ENCODE results near the gene SLC10A3. TPM values are rescaled to one million over a fixed set of nuclear protein-coding genes. Genes with fewer than 3 reads are reported as not detected.

The SLC10A3 gene
- total RNA-seq, 1 experiment from 2014 or later = 13.2 TPM

- no peaks in the 10 kb centered on the region for H3K27me3 ChIP-seq
- no peak for DNase-seq
- H3K27ac ChIP-seq = no peak overlapping the region
- H3K4me1 ChIP-seq = no peaks in the 10 kb centered on the region
- no peak overlapping the region for H3K4me3 ChIP-seq
- no peaks in the 10 kb centered on the region for H3K9me3 ChIP-seq (replicated peaks)
- no peaks in the 10 kb centered on the region for H3K36me3 ChIP-seq
These were observed 9.2 kb downstream of the SLC10A3 start for GRCh38 chrX:154481195-154481594.

GRCh38 chrX:154478728-154479622 lies 11.5 kb downstream of the SLC10A3 start, which contains the start of gene LAGE3:
Gene LAGE3 (minus strand): TSS chrX:154479281. CDS start chrX:154478915, 366 bp downstream.
- Histone ChIP-seq H3K27ac (peak within 1 kb of the TSS; percentile 20; the same call in 1 of the 2 replicates), H3K36me3 (no peaks in the 10 kb centered on the region), H3K9me3 (replicated peaks) (no peaks in the 10 kb centered on the region), H3K4me1 (no peaks in the 10 kb centered on the region), H3K4me3 (peak within 1 kb of the TSS; percentile 60), H3K27me3 (no peaks in the 10 kb centered on the region)
- DNase-seq = peak; percentile 88 to 90

GRCh38 chrX:154477891-154478477 lies 12.4 kb downstream of the SLC10A3 start:
- Histone ChIP-seq H3K36me3 (no peaks in the 10 kb centered on the region), H3K27ac (no peak overlapping the region; the same call in 1 of the 2 replicates), H3K4me1 (no peaks in the 10 kb centered on the region), H3K27me3 (no peaks in the 10 kb centered on the region), H3K4me3 (peak overlapping the region; percentile 60), H3K9me3 (replicated peaks) (no peaks in the 10 kb centered on the region)
- DNase-seq = no peak

- Histone ChIP-seq H3K4me1 (no peaks in the 10 kb centered on the region), H3K36me3 (no peaks in the 10 kb centered on the region), H3K27me3 (no peaks in the 10 kb centered on the region), H3K4me3 (no peak overlapping the region), H3K9me3 (replicated peaks) (no peaks in the 10 kb centered on the region), H3K27ac (no peak overlapping the region)
- DNase-seq = no peak
These were observed 13.6 kb downstream of the SLC10A3 start for GRCh38 chrX:154476821-154477220.

- no peak overlapping the region for H3K4me3 ChIP-seq
- H3K27me3 ChIP-seq = no peaks in the 10 kb centered on the region
- DNase-seq = no peak
- no peaks in the 10 kb centered on the region for H3K36me3 ChIP-seq
- no peaks in the 10 kb centered on the region for H3K9me3 ChIP-seq (replicated peaks)
- no peak overlapping the region for H3K27ac ChIP-seq
- H3K4me1 ChIP-seq = no peaks in the 10 kb centered on the region
These were observed 16.7 kb downstream of the SLC10A3 start for GRCh38 chrX:154473683-154474082.

- DNase-seq = no peak
- H3K4me1 ChIP-seq = no peaks in the 10 kb centered on the region
- H3K27ac ChIP-seq = no peak overlapping the region
- no peaks in the 10 kb centered on the region for H3K36me3 ChIP-seq
- no peaks in the 10 kb centered on the region for H3K9me3 ChIP-seq (replicated peaks)
- no peak overlapping the region for H3K4me3 ChIP-seq
- no peaks in the 10 kb centered on the region for H3K27me3 ChIP-seq
These were observed 17.5 kb downstream of the SLC10A3 start for GRCh38 chrX:154472685-154473632.

- no peaks in the 10 kb centered on the region for H3K27me3 ChIP-seq
- no peak overlapping the region for H3K27ac ChIP-seq
- H3K4me1 ChIP-seq = no peaks in the 10 kb centered on the region
- H3K36me3 ChIP-seq = no peaks in the 10 kb centered on the region
- no peak for DNase-seq
- no peaks in the 10 kb centered on the region for H3K9me3 ChIP-seq (replicated peaks)
- H3K4me3 ChIP-seq = no peak overlapping the region
These were observed 18.4 kb downstream of the SLC10A3 start for GRCh38 chrX:154471839-154472684.

- Histone ChIP-seq H3K27me3 (no peaks in the 10 kb centered on the region), H3K27ac (no peak overlapping the region), H3K4me3 (no peak overlapping the region), H3K4me1 (no peaks in the 10 kb centered on the region), H3K9me3 (replicated peaks) (no peaks in the 10 kb centered on the region), H3K36me3 (no peaks in the 10 kb centered on the region)
- no peak for DNase-seq
These were observed 19.4 kb downstream of the SLC10A3 start for GRCh38 chrX:154470914-154471568.

GRCh38 chrX:154470434-154470833 lies 20.0 kb downstream of the SLC10A3 start:
- DNase-seq = no peak
- Histone ChIP-seq H3K36me3 (no peaks in the 10 kb centered on the region), H3K27me3 (no peaks in the 10 kb centered on the region), H3K9me3 (replicated peaks) (no peaks in the 10 kb centered on the region), H3K4me1 (no peaks in the 10 kb centered on the region), H3K4me3 (no peak overlapping the region), H3K27ac (no peak overlapping the region)

GRCh38 chrX:154469880-154470279 lies 20.5 kb downstream of the SLC10A3 start:
- Histone ChIP-seq H3K27ac (no peak overlapping the region), H3K9me3 (replicated peaks) (no peaks in the 10 kb centered on the region), H3K27me3 (no peaks in the 10 kb centered on the region), H3K4me1 (no peaks in the 10 kb centered on the region), H3K36me3 (no peaks in the 10 kb centered on the region), H3K4me3 (no peak overlapping the region)
- no peak for DNase-seq

- no peak overlapping the region for H3K27ac ChIP-seq
These were observed 21.3 kb downstream of the SLC10A3 start for GRCh38 chrX:154469114-154469513.

GRCh38 chrX:154468217-154468616 lies 22.2 kb downstream of the SLC10A3 start:
- H3K4me1 ChIP-seq = no peaks in the 10 kb centered on the region
- no peaks in the 10 kb centered on the region for H3K27me3 ChIP-seq
- no peaks in the 10 kb centered on the region for H3K9me3 ChIP-seq (replicated peaks)
- no peak for DNase-seq
- H3K36me3 ChIP-seq = no peaks in the 10 kb centered on the region
- H3K4me3 ChIP-seq = no peak overlapping the region
- no peak overlapping the region for H3K27ac ChIP-seq

More at GRCh38 chrX:154469114-154469513, 21.3 kb downstream of the SLC10A3 start:
- Histone ChIP-seq H3K36me3 (no peaks in the 10 kb centered on the region), H3K9me3 (replicated peaks) (no peaks in the 10 kb centered on the region), H3K4me1 (no peaks in the 10 kb centered on the region), H3K4me3 (no peak overlapping the region), H3K27me3 (no peaks in the 10 kb centered on the region)
- DNase-seq = no peak

GRCh38 chrX:154467556-154467955 lies 22.9 kb downstream of the SLC10A3 start:
- no peaks in the 10 kb centered on the region for H3K27me3 ChIP-seq
- no peak overlapping the region for H3K4me3 ChIP-seq
- H3K27ac ChIP-seq = no peak overlapping the region
- H3K4me1 ChIP-seq = no peaks in the 10 kb centered on the region
- H3K9me3 ChIP-seq (replicated peaks) = no peaks in the 10 kb centered on the region
- H3K36me3 ChIP-seq = no peaks in the 10 kb centered on the region
- no peak for DNase-seq
